Measurements from ENCODE around the gene MT1G.
"Not testable (repeated sequence)": the region's sequence is repeated elsewhere in the genome, so short reads cannot be mapped to it uniquely, and the experiment has no call there.

Gene MT1G

GRCh38 chr16:56625140-56625942 is 42.5 kb downstream of the MT1G start, which contains the start of gene MT1E:
Gene MT1E (plus strand): TSS chr16:56625781. CDS start chr16:56625852, 71 bp downstream.
- Histone ChIP-seq H3K4me3 (ENCODE audit: extremely low read depth, insufficient read depth, low read length, poor library complexity, severe bottlenecking) (peak within 1 kb of the TSS; percentile 37), H3K4me1 (ENCODE audit: control insufficient read depth, insufficient read depth, low read length, poor library complexity, severe bottlenecking) (no peaks in the 10 kb centered on the region), H3K27ac (ENCODE audit: low read depth, low read length, severe bottlenecking) (no peak within 1 kb of the TSS), H3K9me3 (ENCODE audit: control insufficient read depth, low read length) (no peaks in the 10 kb centered on the region), H3K36me3 (ENCODE audit: control insufficient read depth, insufficient read depth, low read length) (no peaks in the 10 kb centered on the region)
- WGBS, 2 experiments (ENCODE audit: insufficient coverage in 2 of 2), result 6 to 7% methylated on average over 37 to 55 of the region's 62 CpGs

DNA sequence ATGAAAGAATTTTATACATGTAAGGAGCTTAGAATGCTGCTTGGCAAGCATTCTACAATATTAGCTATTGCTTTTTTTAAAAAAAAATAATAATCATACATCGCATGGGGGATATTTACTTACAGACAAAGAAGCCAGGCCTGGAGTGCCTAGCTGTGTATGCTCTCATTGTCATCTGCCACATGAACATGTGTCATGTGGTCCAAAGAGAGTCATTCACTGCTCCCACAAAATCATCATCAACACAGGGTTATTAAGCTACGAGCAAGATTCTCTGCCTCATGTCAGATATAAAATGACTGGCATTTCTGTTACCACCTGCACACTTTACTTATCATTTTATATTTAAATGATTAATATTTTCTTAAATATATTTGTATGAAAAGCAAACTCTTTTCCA is 44.2 kb downstream of the MT1G start:
- Histone ChIP-seq H3K9me3 (ENCODE audit: control insufficient read depth, low read length) (no peaks in the 10 kb centered on the region), H3K4me1 (ENCODE audit: control insufficient read depth, insufficient read depth, low read length, poor library complexity, severe bottlenecking) (no peaks in the 10 kb centered on the region), H3K36me3 (ENCODE audit: control insufficient read depth, insufficient read depth, low read length) (no peaks in the 10 kb centered on the region), H3K27ac (ENCODE audit: low read depth, low read length, severe bottlenecking) (no peak overlapping the region), H3K4me3 (ENCODE audit: extremely low read depth, insufficient read depth, low read length, poor library complexity, severe bottlenecking) (no peak overlapping the region)
- WGBS, 2 experiments (ENCODE audit: insufficient coverage in 2 of 2), result 50 to 83% methylated on average over 1 of the region's 2 CpGs

GRCh38 chr16:56623184-56623583 is 44.7 kb downstream of the MT1G start:
- H3K4me1 ChIP-seq (ENCODE audit: control insufficient read depth, insufficient read depth, low read length, poor library complexity, severe bottlenecking); H3K27ac ChIP-seq (ENCODE audit: low read depth, low read length, severe bottlenecking); H3K9me3 ChIP-seq (ENCODE audit: control insufficient read depth, low read length); H3K4me3 ChIP-seq (ENCODE audit: extremely low read depth, insufficient read depth, low read length, poor library complexity, severe bottlenecking); H3K36me3 ChIP-seq (ENCODE audit: control insufficient read depth, insufficient read depth, low read length): not testable (repeated sequence)
- WGBS, 2 experiments (ENCODE audit: insufficient coverage in 2 of 2), result 88 to 92% methylated on average over 4 to 5 of the region's 5 CpGs

- not testable (repeated sequence) for H3K9me3 ChIP-seq (ENCODE audit: control insufficient read depth, low read length); H3K36me3 ChIP-seq (ENCODE audit: control insufficient read depth, insufficient read depth, low read length); H3K4me3 ChIP-seq (ENCODE audit: extremely low read depth, insufficient read depth, low read length, poor library complexity, severe bottlenecking); H3K27ac ChIP-seq (ENCODE audit: low read depth, low read length, severe bottlenecking); H3K4me1 ChIP-seq (ENCODE audit: control insufficient read depth, insufficient read depth, low read length, poor library complexity, severe bottlenecking)
- WGBS, 2 experiments (ENCODE audit: insufficient coverage in 2 of 2), result 49 to 58% methylated on average over 4 of the region's 4 CpGs
Measured at GRCh38 chr16:56621665-56622445, 46.0 kb downstream of the MT1G start.

DNA sequence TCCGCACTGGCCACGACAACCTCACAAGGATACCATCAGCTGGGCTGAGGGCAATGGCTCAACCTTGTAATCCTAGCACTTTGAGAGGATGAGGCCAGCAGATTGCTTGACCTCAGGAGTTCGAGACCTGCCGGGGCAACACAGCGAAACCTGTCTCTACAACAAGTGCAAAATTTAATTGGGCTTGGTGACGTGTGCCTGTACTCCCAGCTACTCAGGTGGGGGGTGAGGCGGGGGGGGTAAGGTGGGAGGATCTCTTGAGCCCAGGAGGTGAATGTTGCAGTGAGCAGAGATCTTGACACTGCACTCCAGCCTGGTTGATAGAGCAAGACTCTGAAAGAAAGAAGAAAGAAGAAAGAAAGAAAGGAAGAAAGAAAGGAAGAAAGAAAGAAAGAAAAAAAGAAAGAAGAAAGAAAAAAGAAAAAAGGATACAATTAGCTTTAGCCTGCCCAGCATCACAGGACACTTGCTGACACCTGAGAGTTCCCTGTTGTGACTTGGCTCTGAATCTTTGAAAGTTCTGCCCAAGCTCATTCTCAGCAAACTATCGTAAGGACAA is 47.4 kb downstream of the MT1G start:
- Histone ChIP-seq H3K9me3 (ENCODE audit: control insufficient read depth, low read length) (no peaks in the 10 kb centered on the region), H3K36me3 (ENCODE audit: control insufficient read depth, insufficient read depth, low read length) (no peaks in the 10 kb centered on the region), H3K27ac (ENCODE audit: low read depth, low read length, severe bottlenecking) (no peak overlapping the region), H3K4me1 (ENCODE audit: control insufficient read depth, insufficient read depth, low read length, poor library complexity, severe bottlenecking) (peaks cover 6% of the 10 kb centered on the region), H3K4me3 (ENCODE audit: extremely low read depth, insufficient read depth, low read length, poor library complexity, severe bottlenecking) (no peak overlapping the region)
- 67 to 84% methylated on average over 4 to 6 of the region's 8 CpGs for WGBS, 2 experiments (ENCODE audit: insufficient coverage in 2 of 2)

GRCh38 chr16:56618138-56618537 is 49.7 kb downstream of the MT1G start:
- no peaks in the 10 kb centered on the region for H3K9me3 ChIP-seq (ENCODE audit: control insufficient read depth, low read length)
- H3K36me3 ChIP-seq (ENCODE audit: control insufficient read depth, insufficient read depth, low read length), result no peaks in the 10 kb centered on the region
- H3K4me3 ChIP-seq (ENCODE audit: extremely low read depth, insufficient read depth, low read length, poor library complexity, severe bottlenecking), result no peak overlapping the region
- no peak overlapping the region for H3K27ac ChIP-seq (ENCODE audit: low read depth, low read length, severe bottlenecking)
- peaks cover 6% of the 10 kb centered on the region for H3K4me1 ChIP-seq (ENCODE audit: control insufficient read depth, insufficient read depth, low read length, poor library complexity, severe bottlenecking)
- 41 to 50% methylated on average over 5 to 6 of the region's 6 CpGs for WGBS, 2 experiments (ENCODE audit: insufficient coverage in 2 of 2)

DNA sequence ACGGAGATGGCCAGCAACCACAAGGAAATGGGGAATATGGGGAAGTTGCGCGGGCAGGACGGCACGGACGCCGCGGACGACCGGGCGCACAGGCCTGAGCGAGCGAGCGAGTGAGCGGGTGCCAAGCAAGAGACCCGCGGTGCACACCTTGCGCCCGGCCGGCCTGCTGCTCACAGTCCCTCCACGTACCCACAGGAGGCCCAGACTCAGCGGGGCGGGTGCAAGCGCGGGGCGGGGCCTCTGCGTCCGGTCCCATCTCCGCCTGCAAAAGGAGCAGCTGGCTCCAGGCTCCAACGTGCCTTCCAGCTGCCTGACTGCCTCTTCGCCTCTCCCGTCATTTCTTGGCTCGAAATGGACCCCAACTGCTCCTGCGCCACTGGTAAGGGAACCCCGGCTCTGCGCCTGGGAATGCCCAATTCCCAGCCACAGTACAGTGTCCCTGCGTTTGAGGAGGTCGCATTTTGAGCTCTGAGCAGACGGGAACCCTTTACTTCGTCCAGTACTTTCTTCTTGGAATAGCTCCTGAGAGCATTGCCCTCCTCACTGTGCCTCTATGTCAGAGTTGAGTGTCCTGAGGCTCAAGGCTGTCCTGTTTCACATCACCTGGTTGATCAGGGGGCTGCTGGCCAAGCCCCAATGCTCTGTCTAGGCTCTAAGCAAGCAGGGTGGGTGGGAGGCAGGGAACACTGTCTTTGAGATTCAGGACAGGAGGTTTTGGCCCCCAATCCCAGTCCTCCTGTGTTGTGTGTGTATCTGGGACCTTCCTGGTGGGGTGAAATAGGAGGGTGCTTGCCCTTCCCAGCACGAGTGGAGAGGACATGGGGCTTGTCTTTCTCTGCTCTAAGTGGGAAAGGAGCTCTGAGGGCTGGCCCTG is 50.4 kb downstream of the MT1G start:
- H3K4me3 ChIP-seq (ENCODE audit: extremely low read depth, insufficient read depth, low read length, poor library complexity, severe bottlenecking), result peak overlapping the region; percentile 22
- no peaks in the 10 kb centered on the region for H3K9me3 ChIP-seq (ENCODE audit: control insufficient read depth, low read length)
- WGBS, 2 experiments (ENCODE audit: insufficient coverage in 2 of 2), result 11 to 13% methylated on average over 22 to 25 of the region's 41 CpGs
- H3K27ac ChIP-seq (ENCODE audit: low read depth, low read length, severe bottlenecking), result no peak overlapping the region
- H3K4me1 ChIP-seq (ENCODE audit: control insufficient read depth, insufficient read depth, low read length, poor library complexity, severe bottlenecking), result peaks cover 6% of the 10 kb centered on the region
- H3K36me3 ChIP-seq (ENCODE audit: control insufficient read depth, insufficient read depth, low read length), result no peaks in the 10 kb centered on the region

Measured in mesodermal cell (in vitro differentiated cells).